HCT116 (cell line): ENCODE measurements around the gene RANBP1. TPM values are rescaled to one million over a fixed set of nuclear protein-coding genes. Genes with fewer than 3 reads are reported as not detected.

Experiments used
- ATAC-seq: fragments of 200-7000 bp; cut with Tn5 transposase; 2 replicates; pipeline ENCODE4 v1.9.1; 2020; ENCODE audit warnings: mild to moderate bottlenecking, moderate library complexity
- BruUV-seq: library from RNA; stranded (reverse); fragments of 400-500 nt; replicated peaks from 2 replicates; lab custom pipeline; 2021; lab: Mats Ljungman, UMichigan
- CTCF ChIA-PET: fragments of 300-600 bp; sonication (Branson Sonifier 250); formaldehyde crosslinking; loops from one replicate; lab custom pipeline; 2021; ENCODE audit warnings: antibody characterized with exemption; lab: Charles Lee
- POLR2A ChIA-PET: fragments of 300-600, 350-600 bp; sonication (Branson Sonifier 250); formaldehyde crosslinking; loops from one replicate; lab custom pipeline; 2021; ENCODE audit warnings: antibody characterized with exemption; lab: Charles Lee
- RAD21 ChIA-PET, 2 experiments: fragments of 300-600 bp; sonication (Branson Sonifier 250); formaldehyde crosslinking; loops; one replicate each; lab custom pipeline; 2023; ENCODE audit warnings: low total read pairs in 2 of 2; ENCODE audit not compliant: uncharacterized antibody in 2 of 2, unreplicated experiment in 2 of 2, low non-redundant PET in 1 of 2; lab: Charles Lee
- DNase-seq: peaks from one replicate; pipeline ENCODE4 v3.0.0-alpha.2; 2010; ENCODE audit warnings: low read depth, low spot score
- H2AFZ ChIP-seq: fragments of 200-600 bp; shearing (Covaris generic), sonication (generic); 2 replicates; pipeline ENCODE4 v1.6.1; 2017; ENCODE audit warnings: low read depth, mixed run types, mixed read lengths, antibody characterized with exemption, low read length; ENCODE audit not compliant: poor library complexity, severe bottlenecking
- H3K27ac ChIP-seq: 2 replicates; pipeline ENCODE4 v1.5.1; 2012; ENCODE audit warnings: low read depth, low read length
- H3K27me3 ChIP-seq: fragments of 200-600 bp; sonication (generic); 2 replicates; pipeline ENCODE4 v1.6.1; 2016; ENCODE audit warnings: mixed run types, low read length, mixed read lengths; ENCODE audit not compliant: insufficient read depth
- H3K36me3 ChIP-seq, 2 experiments: fragments of 200-500 bp in 1 of 2; fragments of 200-600 bp in 1 of 2; sonication (Bioruptor generic) in 1 of 2; sonication (generic) in 1 of 2; 2 replicates each; pipeline versions ENCODE4 v1.5.1 to v1.6.1; 2014 to 2016; ENCODE audit warnings: low read length in 2 of 2, inconsistent platforms in 1 of 2, mixed read lengths in 1 of 2, mixed run types in 1 of 2; ENCODE audit not compliant: insufficient read depth in 2 of 2, control insufficient read depth in 1 of 2
- H3K4me1 ChIP-seq, 2 experiments: fragments of 200-600 bp in 1 of 2; sonication (generic) in 1 of 2; 2 replicates each; pipeline versions ENCODE4 v1.5.1 to v1.6.1; 2012 to 2017; ENCODE audit warnings: low read length in 2 of 2, inconsistent platforms in 1 of 2, mild to moderate bottlenecking in 1 of 2, mixed read lengths in 1 of 2, mixed run types in 1 of 2, moderate library complexity in 1 of 2; ENCODE audit not compliant: insufficient read depth in 2 of 2, control insufficient read depth in 1 of 2
- H3K4me2 ChIP-seq: fragments of 200-600 bp; sonication (generic); 2 replicates; pipeline ENCODE4 v1.6.1; 2017; ENCODE audit warnings: mixed run types, low read length, mixed read lengths
- H3K4me3 ChIP-seq, 2 experiments: fragments of 200-600 bp in 1 of 2; sonication (generic) in 1 of 2; replicated peaks in 1 of 2; 2 replicates each; pipeline ENCODE4 v1.5.1; 2011 to 2016; ENCODE audit warnings: low read length in 2 of 2, control low read depth in 1 of 2, low read depth in 1 of 2, mild to moderate bottlenecking in 1 of 2, mixed read lengths in 1 of 2, mixed run types in 1 of 2
- H3K79me2 ChIP-seq: fragments of 200-600 bp; sonication (generic); 2 replicates; pipeline ENCODE4 v1.6.1; 2017; ENCODE audit warnings: mild to moderate bottlenecking, mixed run types, low read length, moderate library complexity, mixed read lengths; ENCODE audit not compliant: insufficient read depth
- H3K9ac ChIP-seq: fragments of 200-600 bp; sonication (generic); 2 replicates; pipeline ENCODE4 v1.6.1; 2016; ENCODE audit warnings: low read length, mixed read lengths
- H3K9me2 ChIP-seq: fragments of 200-600 bp; sonication (generic), shearing (Covaris generic); 2 replicates; pipeline ENCODE4 v1.6.1; 2017; ENCODE audit warnings: mixed run types, mild to moderate bottlenecking, moderate library complexity; ENCODE audit not compliant: insufficient read depth
- H3K9me3 ChIP-seq, 2 experiments: fragments of 200-500 bp in 1 of 2; fragments of 200-600 bp in 1 of 2; sonication (Bioruptor generic) in 1 of 2; sonication (generic) in 1 of 2; 2 replicates each; pipeline ENCODE4 v1.6.1; 2014 to 2017; ENCODE audit warnings: low read length in 2 of 2, mixed read lengths in 2 of 2, inconsistent platforms in 1 of 2, low read depth in 1 of 2, mild to moderate bottlenecking in 1 of 2, mixed run types in 1 of 2, moderate library complexity in 1 of 2; ENCODE audit not compliant: control insufficient read depth in 1 of 2, insufficient read depth in 1 of 2
- H4K20me1 ChIP-seq: fragments of 200-600 bp; sonication (generic), shearing (Covaris generic); 2 replicates; pipeline ENCODE4 v1.6.1; 2017; ENCODE audit warnings: mixed run types, mild to moderate bottlenecking, moderate library complexity; ENCODE audit not compliant: insufficient read depth
- CBX3 ChIP-seq: IDR thresholded peaks from 2 replicates; pipeline ENCODE4 v1.6.1; 2012; ENCODE audit warnings: low read depth
- EGR1 ChIP-seq: IDR thresholded peaks from 2 replicates; pipeline ENCODE4 v1.6.1; 2012; ENCODE audit warnings: low read depth
- EZH2 ChIP-seq: fragments of 200-600 bp; sonication (generic); IDR thresholded peaks from 2 replicates; pipeline ENCODE4 v1.6.1; 2017; ENCODE audit warnings: antibody characterized with exemption, mixed run types
- EZH2phosphoT487 ChIP-seq: fragments of 200-600 bp; IDR thresholded peaks from 2 replicates; pipeline ENCODE4 v1.6.1; 2018; ENCODE audit warnings: antibody characterized with exemption, borderline replicate concordance
- FOSL1 ChIP-seq: IDR thresholded peaks from 2 replicates; pipeline ENCODE4 v1.6.1; 2012; ENCODE audit warnings: low read depth
- JUND ChIP-seq: IDR thresholded peaks from 2 replicates; pipeline ENCODE4 v1.6.1; 2012
- POLR2AphosphoS5 ChIP-seq: IDR thresholded peaks from 2 replicates; pipeline ENCODE4 v1.6.1; 2011; ENCODE audit warnings: mild to moderate bottlenecking, low read depth, low read length, moderate library complexity
- REST ChIP-seq: IDR thresholded peaks from 2 replicates; pipeline ENCODE4 v1.6.1; 2012; ENCODE audit warnings: low read depth
- SIN3A ChIP-seq: IDR thresholded peaks from 2 replicates; pipeline ENCODE4 v1.6.1; 2012; ENCODE audit warnings: low read depth
- SP1 ChIP-seq: IDR thresholded peaks from 2 replicates; pipeline ENCODE4 v1.6.1; 2012; ENCODE audit warnings: low read depth
- SRF ChIP-seq: IDR thresholded peaks from 2 replicates; pipeline ENCODE4 v1.6.1; 2012; ENCODE audit warnings: low read depth
- TCF7L2 ChIP-seq: IDR thresholded peaks from 2 replicates; pipeline ENCODE4 v1.7.0; 2011; ENCODE audit warnings: borderline replicate concordance, inconsistent platforms; ENCODE audit not compliant: insufficient read depth, insufficient read length; ENCODE audit errors: extremely low read depth
- YY1 ChIP-seq: IDR thresholded peaks from 2 replicates; pipeline ENCODE4 v1.6.1; 2011; ENCODE audit warnings: low read length, low read depth, moderate library complexity, mild to moderate bottlenecking; ENCODE audit not compliant: insufficient replicate concordance; ENCODE audit errors: extremely low read depth
- ZBTB33 ChIP-seq: IDR thresholded peaks from 2 replicates; pipeline ENCODE4 v1.6.1; 2011; ENCODE audit warnings: mild to moderate bottlenecking, low read length, moderate library complexity; ENCODE audit not compliant: insufficient replicate concordance; ENCODE audit errors: extremely low read depth
- ZFX ChIP-seq: fragments of 450-650 bp; IDR thresholded peaks from 2 replicates; pipeline ENCODE4 v1.6.1; 2017
- ZNF274 ChIP-seq: fragments of 200-500 bp; sonication (Bioruptor generic); IDR thresholded peaks from 2 replicates; pipeline ENCODE4 v1.6.1; 2014; ENCODE audit warnings: mild to moderate bottlenecking, low read depth, low read length, inconsistent platforms
- intact Hi-C: fragments of 100-400 bp; cut with micrococcal nuclease; formaldehyde crosslinking; loops from 2 replicates; pipeline ENCODE4 v1.10.0; 2022
- total RNA-seq: library from RNA; stranded (reverse); gene quantifications from one replicate; pipeline ENCODE4 v1.2.1, GENCODE V29; 2021; ENCODE audit not compliant: unreplicated experiment
- TF ChIP-seq, protein P1 (sequence below): IDR thresholded peaks from 2 replicates; pipeline ENCODE4 v1.6.1; 2012
- TF ChIP-seq, protein P2 (sequence below): IDR thresholded peaks from 2 replicates; pipeline ENCODE4 v1.6.1; 2012

The RANBP1 gene
- total RNA-seq, 1 experiment from 2014 or later: 351 TPM

DNA sequence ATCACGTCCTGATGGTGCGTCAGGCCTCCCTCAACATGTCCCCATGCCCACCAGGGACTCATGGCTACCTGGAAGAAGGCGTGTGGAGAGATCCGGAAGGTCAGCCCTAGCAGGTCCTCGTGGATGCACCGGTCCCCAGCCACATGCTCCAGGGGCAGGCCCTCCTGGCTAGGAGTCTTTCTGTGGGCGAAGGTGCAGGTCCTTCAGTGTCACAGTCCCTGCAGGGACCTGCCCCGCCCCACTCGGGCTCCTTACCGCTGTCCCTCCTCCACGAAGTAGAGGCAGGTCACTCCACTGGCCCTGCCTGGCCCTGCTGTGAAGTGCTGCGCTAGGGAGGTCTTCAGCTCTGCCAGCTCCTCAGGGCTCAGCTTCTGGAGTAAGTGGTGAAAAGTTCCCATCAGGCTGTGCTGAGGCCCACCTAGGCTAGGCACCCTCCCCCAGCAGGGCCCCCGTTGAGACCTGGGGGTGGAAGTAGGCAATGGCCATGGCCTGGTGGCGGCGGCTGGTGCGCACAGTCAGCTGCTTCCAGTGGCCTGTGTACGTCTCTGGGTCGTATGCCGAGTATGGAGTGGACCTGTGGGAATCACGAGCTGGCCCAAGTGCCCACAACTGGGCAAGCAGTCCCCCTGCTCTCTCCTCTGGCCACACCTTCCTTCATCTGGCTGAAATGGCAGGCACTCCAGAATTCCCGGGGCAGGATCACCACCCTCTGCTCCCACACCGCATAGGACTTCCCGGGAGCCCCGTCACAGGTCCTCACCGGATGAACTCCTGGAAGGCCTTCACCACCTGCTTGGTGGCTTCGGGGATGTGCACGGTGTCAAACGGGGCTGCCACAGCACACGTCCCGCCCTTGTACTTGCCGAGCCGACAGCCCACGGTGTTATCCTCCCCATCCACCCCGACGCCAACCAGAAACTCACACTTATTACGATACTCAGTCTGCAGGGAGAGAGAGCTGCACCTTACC lies 1.1 kb upstream of the RANBP1 start:
- DNase-seq (no peak), ATAC-seq (no peak)
- H3K4me3 ChIP-seq: no peak overlapping the region
- ChIA-PET CTCF (no interaction called here), POLR2A (no interaction called here), RAD21 (no interaction called here)
- TF ChIP-seq SP1: no peak
- no peak for TF ChIP-seq ZNF274
- TF ChIP-seq EZH2: no peak
- no peak for TF ChIP-seq YY1
- no peak for TF ChIP-seq SRF
- TF ChIP-seq EZH2phosphoT487: no peak
- no peak for TF ChIP-seq POLR2AphosphoS5
- no peak for TF ChIP-seq ZFX
- TF ChIP-seq SIN3A: no peak
- no peak for TF ChIP-seq REST
- TF ChIP-seq, protein P1, sequence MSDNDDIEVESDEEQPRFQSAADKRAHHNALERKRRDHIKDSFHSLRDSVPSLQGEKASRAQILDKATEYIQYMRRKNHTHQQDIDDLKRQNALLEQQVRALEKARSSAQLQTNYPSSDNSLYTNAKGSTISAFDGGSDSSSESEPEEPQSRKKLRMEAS: no peak
- no peak for TF ChIP-seq FOSL1
- TF ChIP-seq, protein P2, sequence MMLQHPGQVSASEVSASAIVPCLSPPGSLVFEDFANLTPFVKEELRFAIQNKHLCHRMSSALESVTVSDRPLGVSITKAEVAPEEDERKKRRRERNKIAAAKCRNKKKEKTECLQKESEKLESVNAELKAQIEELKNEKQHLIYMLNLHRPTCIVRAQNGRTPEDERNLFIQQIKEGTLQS: no peak
- no peak for TF ChIP-seq EGR1
- TF ChIP-seq TCF7L2: no peak
- no peak for TF ChIP-seq ZBTB33
- no peak for TF ChIP-seq CBX3
- no peak for TF ChIP-seq JUND
- no TSS peak for BruUV-seq
- intact Hi-C loops: loop anchor here (10.0 kb wide), 1 partner anchor 150 kb away; no protein-coding TSS in a partner anchor
- H3K79me2 ChIP-seq: peaks cover 54% of the 10 kb centered on the region
- peak overlapping the region; percentile 99 for H3K9ac ChIP-seq
- no peaks in the 10 kb centered on the region for H3K27me3 ChIP-seq
- no peaks in the 10 kb centered on the region for H3K9me2 ChIP-seq
- no peaks in the 10 kb centered on the region for H3K9me3 ChIP-seq
- H2AFZ ChIP-seq: no peak overlapping the region
- peaks cover 12 to 28% of the 10 kb centered on the region in 2 experiments for H3K4me1 ChIP-seq
- H3K36me3 ChIP-seq: peaks cover 10 to 41% of the 10 kb centered on the region in 2 experiments
- peak overlapping the region; percentile 91 for H3K4me2 ChIP-seq
- no peaks in the 10 kb centered on the region for H4K20me1 ChIP-seq
- no peak overlapping the region; the same call in 1 of the 2 replicates for H3K27ac ChIP-seq
